T47D (cell line): ENCODE measurements around the gene C21orf58.
A peak's percentile ranks its signal among the peaks of the same experiment; 100 is the strongest.
"Not testable (repeated sequence)": the region's sequence is repeated elsewhere in the genome, so short reads cannot be mapped to it uniquely, and the experiment has no call there.

Experiments
- DNase-seq, 2 experiments: peaks; one replicate each; pipeline versions ENCODE4 v3.0.0 to v3.0.0-alpha.2; 2011 to 2012; ENCODE audit warnings: low read depth in 1 of 2, low spot score in 1 of 2
- JUND ChIP-seq: IDR thresholded peaks from 2 replicates; pipeline ENCODE4 v1.6.1; 2012; ENCODE audit warnings: low read depth
- in situ Hi-C: cut with HindIII; loops from 2 replicates; pipeline ENCODE4 v1.10.0; 2016; ENCODE audit warnings: low sequenced_read_pairs, low pct_unique_long_range_greater_than_20kb

Gene C21orf58

DNA sequence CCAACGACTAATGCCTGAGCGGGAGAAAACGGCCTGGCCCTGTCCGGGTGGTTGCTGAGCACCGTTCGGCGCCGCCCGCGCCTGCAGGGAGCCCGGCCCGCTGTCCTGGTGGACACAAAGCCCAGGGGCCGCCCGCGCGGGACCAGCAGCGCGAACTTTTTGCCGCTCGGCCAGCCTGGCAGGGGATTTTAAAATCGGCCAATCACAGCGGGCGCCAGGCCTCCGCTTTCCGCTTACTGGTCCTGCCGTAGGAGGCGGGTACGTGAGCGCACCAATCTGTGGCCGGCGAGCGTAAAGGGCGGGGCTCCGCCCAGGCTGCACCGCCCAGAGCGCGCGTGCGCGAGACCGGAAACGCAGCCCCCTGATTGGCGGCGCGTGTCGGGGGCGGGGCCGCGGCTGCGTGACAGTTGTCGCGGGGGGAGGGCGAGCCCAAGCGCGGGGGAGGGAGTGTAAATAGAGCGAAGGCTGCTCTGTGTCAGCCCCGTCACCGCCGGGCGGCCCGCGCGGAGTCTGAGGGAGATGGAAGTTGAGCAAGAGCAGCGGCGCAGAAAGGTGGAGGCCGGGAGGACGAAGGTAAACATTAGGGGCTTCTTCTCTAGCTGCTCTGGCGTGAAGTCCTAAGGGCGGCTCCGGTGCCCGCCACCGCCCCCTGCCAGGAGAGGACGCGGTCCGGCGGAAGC is at the start of gene C21orf58, which contains the start of gene PCNT:
C21orf58 (minus strand) TSS at position 161 of the 680 bp plus-strand sequence. CDS start 1,132 bp downstream, outside the sequence.
PCNT (plus strand) TSS at position 447 of the 680 bp plus-strand sequence; CDS start at position 520, 73 bp downstream.
- TF ChIP-seq JUND, result no peak
- DNase-seq, result peak; percentile 99
- in situ Hi-C loops, result no loop called here

DNA sequence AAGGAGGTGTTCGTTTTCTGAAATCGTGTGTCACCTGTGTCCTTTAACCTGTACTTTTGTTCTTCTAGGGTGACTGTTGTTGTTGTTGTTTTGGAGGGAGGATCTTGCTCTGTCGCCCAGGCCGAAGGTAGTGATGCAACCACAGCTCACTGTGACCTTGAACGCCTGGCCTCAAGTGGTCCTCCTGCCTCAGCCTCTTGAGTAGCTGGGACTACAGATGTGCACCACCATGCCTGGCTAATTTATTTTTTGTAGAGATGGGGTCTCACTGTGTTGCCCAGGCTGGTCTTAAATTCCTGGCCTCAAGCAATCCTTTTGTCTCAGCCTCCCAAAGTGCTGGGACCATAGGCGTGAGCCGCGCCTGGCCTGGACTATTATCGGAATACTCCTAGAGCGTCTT is 49.3 kb upstream of the C21orf58 start:
- DNase-seq, in situ Hi-C loops: not testable (repeated sequence)

DNA sequence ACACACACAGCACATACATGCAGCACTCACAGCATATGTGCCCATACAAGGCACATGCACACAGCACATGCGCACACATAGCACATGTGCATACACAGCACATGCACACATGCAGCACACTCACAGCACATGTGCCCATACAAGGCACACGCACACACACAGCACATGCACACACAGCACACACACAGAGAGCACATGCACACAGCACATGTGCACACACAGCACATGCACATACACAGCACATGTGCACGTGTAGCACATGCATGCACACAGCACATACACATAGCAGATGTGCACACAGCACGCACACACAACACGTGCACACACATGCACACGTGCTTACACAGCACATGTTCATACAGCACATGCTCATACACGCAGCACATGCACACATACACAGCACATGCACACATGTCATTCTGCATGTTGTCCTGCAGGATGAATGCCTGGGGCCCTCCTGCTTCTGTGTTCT is 48.4 kb upstream of the C21orf58 start:
- DNase-seq, result no peak
- in situ Hi-C loops, result no loop called here
- no peak for TF ChIP-seq JUND

DNA sequence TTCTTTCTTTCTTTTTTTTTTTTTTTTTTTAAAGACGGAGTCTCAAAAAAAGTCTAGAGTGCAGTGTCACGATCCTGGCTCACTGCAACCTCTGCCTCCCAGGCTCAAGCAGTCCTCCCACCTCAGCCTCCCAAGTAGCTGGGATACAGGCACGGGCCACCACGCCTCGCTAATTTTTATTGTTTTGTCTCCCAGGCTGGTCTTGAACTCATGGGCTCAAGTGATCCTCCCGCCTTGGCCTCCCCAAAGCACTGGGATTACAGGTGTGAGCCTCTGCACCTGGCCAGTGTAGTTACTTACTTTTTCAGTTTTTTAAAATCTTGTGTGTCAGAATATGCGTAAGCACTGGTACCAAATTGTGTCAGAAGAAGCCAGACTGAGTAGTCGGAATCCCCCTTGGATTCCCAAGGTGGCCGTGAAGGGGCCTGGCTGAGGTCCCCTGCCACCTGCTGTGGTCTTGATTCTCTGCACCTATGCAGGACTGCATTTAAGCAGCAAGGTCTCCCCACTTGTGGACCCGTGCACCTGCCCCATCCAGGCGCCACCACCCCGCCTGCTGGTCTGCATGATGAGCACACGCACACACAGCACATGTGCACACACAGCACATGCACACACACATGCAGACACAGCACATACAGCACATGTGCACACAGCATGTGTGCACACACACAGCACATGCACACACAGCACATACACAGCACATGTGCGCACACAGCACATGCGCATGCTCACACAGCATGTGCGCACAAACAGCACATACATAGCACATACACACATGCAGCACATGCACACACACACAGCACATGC is 47.7 kb upstream of the C21orf58 start:
- DNase-seq, result no peak
- in situ Hi-C loops, result no loop called here
- TF ChIP-seq JUND, result no peak

DNA sequence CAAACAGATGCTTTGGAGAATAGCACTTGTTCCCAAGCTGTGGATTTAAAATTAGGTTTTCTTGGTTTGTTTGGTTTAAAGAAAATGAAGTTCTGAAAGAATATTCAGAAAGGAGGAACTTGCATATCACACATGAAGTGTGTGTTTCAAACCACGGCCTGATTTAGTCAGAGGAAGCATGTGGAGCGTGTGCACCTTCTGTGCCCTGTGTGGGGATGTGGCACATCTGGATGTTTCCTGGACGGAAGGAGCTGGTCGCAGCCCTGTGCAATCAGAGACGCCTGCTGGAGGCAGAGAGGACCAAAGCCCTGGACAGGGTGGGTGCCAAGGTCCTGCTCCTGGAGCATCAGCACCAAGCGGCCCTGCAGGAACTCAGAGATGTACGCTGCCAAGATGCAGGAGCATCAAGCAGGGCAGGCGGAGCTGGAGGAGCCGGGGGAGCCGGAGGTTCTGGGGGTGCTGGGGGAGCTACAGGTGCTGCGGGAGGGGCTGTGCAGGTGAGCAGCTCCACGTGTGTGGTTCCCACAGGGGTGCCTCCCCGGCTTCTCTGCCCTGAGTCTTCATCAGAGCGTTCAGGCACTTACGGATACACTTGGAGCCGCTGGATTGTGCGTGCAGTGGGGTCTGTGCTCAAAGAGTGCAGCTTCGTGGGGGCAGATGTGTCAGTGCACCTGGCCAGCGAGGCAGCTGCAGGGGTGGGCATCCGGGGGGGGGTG is 46.0 kb upstream of the C21orf58 start:
- no peak for TF ChIP-seq JUND
- in situ Hi-C loops, result no loop called here
- no peak for DNase-seq

DNA sequence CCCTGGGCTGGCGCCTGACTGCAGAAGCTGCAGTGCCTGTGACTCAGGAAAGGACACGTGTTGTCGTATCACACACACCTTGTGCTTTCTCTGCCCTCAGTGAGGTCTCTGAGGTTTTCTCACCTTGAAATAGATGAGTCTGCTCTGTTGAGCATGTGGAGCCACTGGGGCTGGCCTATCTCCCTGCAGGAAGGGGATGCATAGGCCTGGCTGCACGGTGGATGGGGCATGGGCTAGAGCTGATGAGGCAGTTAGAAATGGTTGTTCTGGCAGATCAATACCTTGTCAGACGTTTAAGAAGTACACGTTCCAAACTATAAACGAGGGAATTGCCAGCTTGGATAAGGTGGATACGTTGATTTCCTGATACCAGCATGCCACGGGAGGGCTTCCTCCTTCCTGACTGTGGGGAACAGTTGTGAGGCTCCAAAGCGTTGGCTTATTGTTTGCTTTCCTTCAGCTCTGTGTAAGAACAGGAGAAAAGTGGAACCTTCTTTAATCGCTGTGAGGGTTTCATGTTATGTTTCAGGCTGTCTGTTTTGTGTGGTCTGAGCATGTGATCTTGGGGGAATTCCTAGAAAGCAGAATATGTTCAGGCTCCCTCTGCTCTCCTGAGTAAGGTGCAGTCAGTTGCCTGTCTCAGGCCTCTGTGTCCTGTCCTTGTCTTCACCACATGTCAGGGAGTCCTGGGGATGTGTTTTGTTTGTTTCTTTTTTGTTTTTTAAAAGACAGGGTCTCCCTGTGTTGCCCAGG is 45.0 kb upstream of the C21orf58 start:
- no peak for DNase-seq
- TF ChIP-seq JUND, result no peak
- in situ Hi-C loops, result no loop called here

DNA sequence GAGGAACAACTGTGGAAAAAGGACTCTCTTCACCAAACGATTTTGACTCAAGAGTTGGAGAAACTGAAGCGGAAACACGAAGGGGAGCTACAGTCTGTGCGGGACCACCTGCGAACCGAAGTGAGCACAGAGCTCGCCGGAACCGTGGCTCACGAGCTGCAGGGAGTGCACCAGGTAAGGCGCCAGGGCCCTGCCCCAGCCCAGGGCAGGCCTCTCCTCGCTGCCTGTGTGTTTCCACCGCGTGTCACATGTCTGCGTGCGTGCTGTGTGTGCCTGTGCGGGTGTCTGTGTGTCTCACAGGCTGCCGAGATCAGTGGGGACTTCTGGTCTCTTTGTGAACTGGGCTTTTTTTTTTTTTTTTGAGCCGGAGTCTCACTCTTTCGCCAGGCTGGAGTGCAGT is 43.3 kb upstream of the C21orf58 start:
- in situ Hi-C loops, result no loop called here

DNA sequence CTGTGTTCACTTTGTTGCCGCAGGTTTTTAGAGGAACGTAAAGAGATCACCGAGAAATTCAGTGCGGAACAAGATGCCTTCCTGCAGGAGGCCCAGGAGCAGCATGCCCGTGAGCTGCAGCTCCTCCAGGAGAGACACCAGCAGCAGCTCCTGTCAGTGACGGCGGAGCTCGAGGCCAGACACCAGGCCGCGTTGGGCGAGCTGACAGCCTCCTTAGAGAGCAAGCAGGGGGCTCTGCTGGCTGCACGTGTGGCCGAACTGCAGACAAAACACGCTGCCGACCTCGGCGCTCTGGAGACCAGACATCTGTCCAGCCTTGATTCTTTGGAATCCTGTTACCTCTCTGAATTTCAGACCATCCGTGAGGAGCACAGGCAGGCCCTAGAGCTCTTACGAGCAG is 42.9 kb upstream of the C21orf58 start:
- DNase-seq, result no peak
- TF ChIP-seq JUND, result no peak
- in situ Hi-C loops, result no loop called here

More for the DNA sequence above, 43.3 kb upstream of the C21orf58 start:
- no peak for TF ChIP-seq JUND
- no peak for DNase-seq

DNA sequence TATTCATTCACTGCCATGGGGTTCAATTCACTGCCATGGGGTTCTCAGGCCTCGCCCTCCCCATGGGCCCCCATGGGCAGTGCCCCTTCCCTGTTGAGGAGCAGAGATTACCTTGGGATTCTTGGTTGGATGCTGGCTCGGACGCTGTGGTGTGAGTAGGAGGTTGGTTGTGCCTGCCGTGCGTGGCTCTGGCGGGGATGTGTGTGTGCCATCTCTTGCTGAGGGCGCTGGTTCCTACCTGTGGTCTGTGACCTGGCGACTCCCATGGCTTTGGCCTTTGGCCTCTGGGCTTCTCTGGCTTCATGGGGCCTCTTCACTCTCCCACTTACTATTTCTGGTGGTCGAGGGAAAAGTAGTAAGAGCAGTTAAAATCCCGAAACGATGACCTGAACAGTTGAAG is 42.4 kb upstream of the C21orf58 start:
- DNase-seq, result no peak
- in situ Hi-C loops, result no loop called here
- TF ChIP-seq JUND, result no peak

DNA sequence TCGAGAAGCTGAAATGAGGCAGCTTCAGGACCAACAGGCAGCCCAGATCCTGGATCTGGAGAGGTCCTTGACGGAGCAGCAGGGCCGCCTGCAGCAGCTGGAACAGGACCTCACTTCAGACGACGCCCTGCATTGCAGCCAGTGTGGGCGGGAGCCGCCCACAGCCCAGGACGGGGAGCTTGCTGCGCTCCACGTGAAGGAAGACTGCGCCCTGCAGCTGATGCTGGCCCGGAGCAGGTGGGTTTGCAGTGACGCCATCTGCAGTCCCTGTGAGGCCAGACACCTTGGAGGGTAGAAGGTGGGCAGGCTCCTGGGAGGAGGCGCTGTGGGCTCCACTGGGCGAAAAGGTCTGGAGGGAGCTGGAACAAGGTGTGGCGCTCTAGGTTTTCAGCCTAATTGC is 40.0 kb upstream of the C21orf58 start:
- in situ Hi-C loops, result no loop called here
- DNase-seq, result no peak
- no peak for TF ChIP-seq JUND

DNA sequence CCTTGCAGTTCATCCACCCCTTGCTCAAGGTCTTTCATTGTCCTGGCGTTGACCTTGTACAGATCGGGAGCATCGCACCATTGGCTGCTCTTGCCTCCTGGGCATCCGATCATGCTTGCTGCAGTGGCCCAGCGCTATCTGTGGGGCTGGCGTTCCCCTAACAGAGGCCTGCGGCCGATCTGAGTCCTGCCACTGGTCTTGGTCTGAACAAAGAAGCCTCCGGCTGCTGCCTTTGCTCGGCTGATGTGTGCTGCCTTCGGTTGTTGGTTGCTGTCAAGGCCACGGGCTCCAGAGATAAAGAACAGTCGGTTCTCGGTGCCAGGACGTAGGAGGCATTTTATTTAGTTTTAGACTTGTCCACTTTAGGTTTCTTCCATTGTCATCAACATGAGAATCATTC is 39.3 kb upstream of the C21orf58 start:
- in situ Hi-C loops, result no loop called here
- no peak for TF ChIP-seq JUND
- DNase-seq, result no peak

DNA sequence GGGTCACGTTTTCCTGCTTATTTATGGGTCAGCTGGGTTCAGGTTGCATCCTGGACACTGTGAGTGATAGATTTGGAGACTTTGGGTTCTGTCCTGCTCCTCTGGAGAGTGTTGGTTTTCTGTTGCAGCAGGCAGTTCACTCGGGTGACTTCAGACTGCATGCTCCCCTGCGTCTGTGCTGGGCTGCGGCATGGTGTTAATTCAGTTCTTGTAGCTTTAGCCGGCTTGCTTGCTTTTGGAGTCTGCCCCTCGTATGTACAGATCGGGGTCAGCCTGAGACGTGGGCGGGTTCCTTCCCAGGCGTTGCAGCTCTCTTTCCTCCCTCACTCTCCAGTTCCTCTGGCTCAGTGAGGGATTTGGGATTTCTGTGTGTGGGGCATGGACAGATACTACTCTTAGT is 38.3 kb upstream of the C21orf58 start:
- TF ChIP-seq JUND, result no peak
- in situ Hi-C loops, result no loop called here
- no peak for DNase-seq
